ENCODE results near the gene ALDOB. TPM values are rescaled to one million over a fixed set of nuclear protein-coding genes. Genes with fewer than 3 reads are reported as not detected.

ALDOB gene
- total RNA-seq, 1 experiment from 2014 or later: 0.67 TPM

DNA sequence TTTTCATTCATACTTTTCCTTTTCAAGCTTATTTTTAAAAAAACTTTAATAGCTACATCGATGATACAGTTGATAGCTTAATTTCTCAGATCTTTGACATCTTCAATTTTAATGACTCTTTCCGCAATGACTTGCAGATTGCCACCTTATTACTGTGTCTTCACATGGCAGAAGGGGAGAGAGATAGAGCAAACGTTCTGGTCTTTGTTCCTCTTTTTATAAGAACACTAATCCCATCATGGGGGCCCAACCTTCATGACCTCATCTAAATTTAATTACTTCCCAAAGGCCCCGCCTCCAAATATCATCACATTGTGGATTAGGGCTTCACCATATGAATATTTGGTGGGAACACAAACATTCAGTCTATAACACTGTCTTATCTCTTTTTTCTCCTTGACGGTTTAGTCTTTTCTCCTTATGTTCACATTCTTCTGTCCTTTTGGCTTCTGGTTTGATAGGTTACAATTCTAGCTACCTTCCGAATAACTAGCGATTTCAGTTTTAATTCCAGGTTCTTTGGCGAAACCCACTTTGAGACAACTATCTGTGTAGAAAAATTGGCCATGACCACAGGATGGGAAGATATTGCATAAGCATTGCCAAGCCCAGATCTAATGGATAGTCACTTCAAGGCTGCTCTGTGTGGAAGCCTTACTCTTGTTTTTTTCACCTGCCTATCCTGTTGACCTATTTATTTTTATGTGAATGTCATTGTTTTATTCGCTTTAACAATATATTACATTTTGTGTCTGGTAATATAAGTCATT is 31.9 kb downstream of the ALDOB start:
- TF ChIP-seq, protein P1, sequence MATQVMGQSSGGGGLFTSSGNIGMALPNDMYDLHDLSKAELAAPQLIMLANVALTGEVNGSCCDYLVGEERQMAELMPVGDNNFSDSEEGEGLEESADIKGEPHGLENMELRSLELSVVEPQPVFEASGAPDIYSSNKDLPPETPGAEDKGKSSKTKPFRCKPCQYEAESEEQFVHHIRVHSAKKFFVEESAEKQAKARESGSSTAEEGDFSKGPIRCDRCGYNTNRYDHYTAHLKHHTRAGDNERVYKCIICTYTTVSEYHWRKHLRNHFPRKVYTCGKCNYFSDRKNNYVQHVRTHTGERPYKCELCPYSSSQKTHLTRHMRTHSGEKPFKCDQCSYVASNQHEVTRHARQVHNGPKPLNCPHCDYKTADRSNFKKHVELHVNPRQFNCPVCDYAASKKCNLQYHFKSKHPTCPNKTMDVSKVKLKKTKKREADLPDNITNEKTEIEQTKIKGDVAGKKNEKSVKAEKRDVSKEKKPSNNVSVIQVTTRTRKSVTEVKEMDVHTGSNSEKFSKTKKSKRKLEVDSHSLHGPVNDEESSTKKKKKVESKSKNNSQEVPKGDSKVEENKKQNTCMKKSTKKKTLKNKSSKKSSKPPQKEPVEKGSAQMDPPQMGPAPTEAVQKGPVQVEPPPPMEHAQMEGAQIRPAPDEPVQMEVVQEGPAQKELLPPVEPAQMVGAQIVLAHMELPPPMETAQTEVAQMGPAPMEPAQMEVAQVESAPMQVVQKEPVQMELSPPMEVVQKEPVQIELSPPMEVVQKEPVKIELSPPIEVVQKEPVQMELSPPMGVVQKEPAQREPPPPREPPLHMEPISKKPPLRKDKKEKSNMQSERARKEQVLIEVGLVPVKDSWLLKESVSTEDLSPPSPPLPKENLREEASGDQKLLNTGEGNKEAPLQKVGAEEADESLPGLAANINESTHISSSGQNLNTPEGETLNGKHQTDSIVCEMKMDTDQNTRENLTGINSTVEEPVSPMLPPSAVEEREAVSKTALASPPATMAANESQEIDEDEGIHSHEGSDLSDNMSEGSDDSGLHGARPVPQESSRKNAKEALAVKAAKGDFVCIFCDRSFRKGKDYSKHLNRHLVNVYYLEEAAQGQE (IDR thresholded peaks at IDR 0.05; ENCODE audit: insufficient read depth in 1 of 2, low read depth in 2 of 2, low read length in 1 of 2): no peak
- TF ChIP-seq SIN3A (IDR thresholded peaks at IDR 0.05; ENCODE audit: borderline replicate concordance, insufficient read depth, low read depth, low read length) (no peak), POLR2AphosphoS5 (IDR thresholded peaks at IDR 0.05; ENCODE audit: low read depth, low read length) (no peak), TCF7L2 (IDR thresholded peaks at IDR 0.05; ENCODE audit: low read depth, low read length) (no peak)
- TF ChIP-seq, protein P2, sequence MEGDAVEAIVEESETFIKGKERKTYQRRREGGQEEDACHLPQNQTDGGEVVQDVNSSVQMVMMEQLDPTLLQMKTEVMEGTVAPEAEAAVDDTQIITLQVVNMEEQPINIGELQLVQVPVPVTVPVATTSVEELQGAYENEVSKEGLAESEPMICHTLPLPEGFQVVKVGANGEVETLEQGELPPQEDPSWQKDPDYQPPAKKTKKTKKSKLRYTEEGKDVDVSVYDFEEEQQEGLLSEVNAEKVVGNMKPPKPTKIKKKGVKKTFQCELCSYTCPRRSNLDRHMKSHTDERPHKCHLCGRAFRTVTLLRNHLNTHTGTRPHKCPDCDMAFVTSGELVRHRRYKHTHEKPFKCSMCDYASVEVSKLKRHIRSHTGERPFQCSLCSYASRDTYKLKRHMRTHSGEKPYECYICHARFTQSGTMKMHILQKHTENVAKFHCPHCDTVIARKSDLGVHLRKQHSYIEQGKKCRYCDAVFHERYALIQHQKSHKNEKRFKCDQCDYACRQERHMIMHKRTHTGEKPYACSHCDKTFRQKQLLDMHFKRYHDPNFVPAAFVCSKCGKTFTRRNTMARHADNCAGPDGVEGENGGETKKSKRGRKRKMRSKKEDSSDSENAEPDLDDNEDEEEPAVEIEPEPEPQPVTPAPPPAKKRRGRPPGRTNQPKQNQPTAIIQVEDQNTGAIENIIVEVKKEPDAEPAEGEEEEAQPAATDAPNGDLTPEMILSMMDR (IDR thresholded peaks at IDR 0.05): no peak
- H3K9me3 ChIP-seq (ENCODE audit: control insufficient read depth, insufficient read depth, low read depth, low read length): peaks cover 63% of the 10 kb centered on the region
- ChIA-PET POLR2A (no interaction called here), CTCF (no interaction called here)
- in situ Hi-C loops (cut with HindIII; ENCODE audit: low pct_unique_long_range_greater_than_20kb, low sequenced_read_pairs) (no loop called here), intact Hi-C loops (cut with micrococcal nuclease; ENCODE audit: unreplicated experiment) (no loop called here)
- no peak overlapping the region for H3K4me3 ChIP-seq (ENCODE audit: low read depth in 2 of 2, low read length in 2 of 2)
- no TSS peak for BruUV-seq (replicated peaks)
- H3K4me1 ChIP-seq (ENCODE audit: control insufficient read depth, insufficient read depth, low read length): peaks cover 3% of the 10 kb centered on the region; the same call in 1 of the 2 replicates
- no peaks in the 10 kb centered on the region for H3K27me3 ChIP-seq (ENCODE audit: control insufficient read depth, insufficient read depth, low read length)
- H3K36me3 ChIP-seq (ENCODE audit: control insufficient read depth, insufficient read depth, low read length): peaks cover 15% of the 10 kb centered on the region
- DNase-seq (ENCODE audit: low read depth, low spot score) (no peak), ATAC-seq (no peak)
- no peak overlapping the region for H3K27ac ChIP-seq (ENCODE audit: low read length)

DNA sequence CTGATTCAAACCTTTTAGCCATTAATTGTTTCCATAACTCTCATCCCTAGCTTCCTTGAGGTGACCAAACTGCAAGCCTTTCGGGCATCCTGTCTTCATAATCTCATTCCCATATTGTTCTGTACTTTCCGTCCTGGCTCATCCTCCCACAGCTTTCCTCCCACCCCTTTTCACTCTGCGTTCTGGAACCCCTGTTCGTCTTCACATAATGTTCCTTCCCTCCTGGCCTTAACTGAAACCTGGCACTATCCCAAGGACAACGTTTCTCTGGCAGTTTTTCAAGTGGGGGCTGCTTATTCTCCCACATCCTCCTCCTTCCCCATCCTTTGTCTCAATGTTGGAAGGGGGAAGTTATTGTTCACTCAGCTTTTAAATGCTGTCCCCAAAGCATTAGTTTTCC is 35.5 kb downstream of the ALDOB start:
- peaks cover 13% of the 10 kb centered on the region for H3K36me3 ChIP-seq (ENCODE audit: control insufficient read depth, insufficient read depth, low read length)
- POLR2A ChIA-PET: no interaction called here
- no peak overlapping the region; a peak in 2 of 4 replicates for H3K4me3 ChIP-seq (ENCODE audit: low read depth in 2 of 2, low read length in 2 of 2)

More for the DNA sequence above, 35.5 kb downstream of the ALDOB start:
- no peak for DNase-seq (ENCODE audit: low read depth, low spot score)
- Histone ChIP-seq H3K9me3 (ENCODE audit: control insufficient read depth, insufficient read depth, low read depth, low read length) (peaks cover 43% of the 10 kb centered on the region), H3K27ac (ENCODE audit: low read length) (no peak overlapping the region), H3K27me3 (ENCODE audit: control insufficient read depth, insufficient read depth, low read length) (no peaks in the 10 kb centered on the region), H3K4me1 (ENCODE audit: control insufficient read depth, insufficient read depth, low read length) (peaks cover 3% of the 10 kb centered on the region; the same call in 1 of the 2 replicates)
- ATAC-seq: no peak
- TF ChIP-seq POLR2AphosphoS5 (IDR thresholded peaks at IDR 0.05; ENCODE audit: low read depth, low read length) (no peak), SIN3A (IDR thresholded peaks at IDR 0.05; ENCODE audit: borderline replicate concordance, insufficient read depth, low read depth, low read length) (no peak)
- TF ChIP-seq, protein P2 (IDR thresholded peaks at IDR 0.05): no peak
- TF ChIP-seq, protein P1 (IDR thresholded peaks at IDR 0.05; ENCODE audit: insufficient read depth in 1 of 2, low read depth in 2 of 2, low read length in 1 of 2): no peak
- no TSS peak for BruUV-seq (replicated peaks)
- CTCF ChIA-PET: no interaction called here
- in situ Hi-C loops (cut with HindIII; ENCODE audit: low pct_unique_long_range_greater_than_20kb, low sequenced_read_pairs) (no loop called here), intact Hi-C loops (cut with micrococcal nuclease; ENCODE audit: unreplicated experiment) (no loop called here)

Data from Panc1 (cell line).